PFSK-1 (cell line): ENCODE data around the gene JAGN1.

Experiments used
- FOXP2 ChIP-seq: optimal IDR thresholded peaks from 2 replicates; pipeline ENCODE3; 2011; ENCODE audit warnings: borderline replicate concordance, control low read depth, inconsistent platforms; ENCODE audit not compliant: insufficient read depth; ENCODE audit errors: extremely low read length, extremely low read depth
- POLR2AphosphoS5 ChIP-seq: IDR thresholded peaks from 2 replicates; pipeline ENCODE4 v1.6.1; 2012; ENCODE audit warnings: low read depth, mild to moderate bottlenecking, control low read depth, low read length, moderate library complexity
- SIN3A ChIP-seq: IDR thresholded peaks from 2 replicates; pipeline ENCODE4 v1.6.1; 2012; ENCODE audit warnings: mild to moderate bottlenecking, low read length, moderate library complexity, borderline replicate concordance; ENCODE audit not compliant: insufficient read depth
- TAF1 ChIP-seq: IDR thresholded peaks from 2 replicates; pipeline ENCODE4 v1.6.1; 2012; ENCODE audit warnings: low read length, control low read depth, borderline replicate concordance; ENCODE audit not compliant: insufficient read depth
- TF ChIP-seq, protein P1 (sequence below), 2 experiments: IDR thresholded peaks; 2 replicates each; pipeline versions ENCODE4 v1.6.1 to v1.8.0; 2011 to 2012; ENCODE audit warnings: low read depth in 2 of 2, low read length in 2 of 2, control low read depth in 1 of 2, inconsistent platforms in 1 of 2, mild to moderate bottlenecking in 1 of 2, moderate library complexity in 1 of 2; ENCODE audit not compliant: insufficient read depth in 1 of 2

Gene JAGN1

DNA sequence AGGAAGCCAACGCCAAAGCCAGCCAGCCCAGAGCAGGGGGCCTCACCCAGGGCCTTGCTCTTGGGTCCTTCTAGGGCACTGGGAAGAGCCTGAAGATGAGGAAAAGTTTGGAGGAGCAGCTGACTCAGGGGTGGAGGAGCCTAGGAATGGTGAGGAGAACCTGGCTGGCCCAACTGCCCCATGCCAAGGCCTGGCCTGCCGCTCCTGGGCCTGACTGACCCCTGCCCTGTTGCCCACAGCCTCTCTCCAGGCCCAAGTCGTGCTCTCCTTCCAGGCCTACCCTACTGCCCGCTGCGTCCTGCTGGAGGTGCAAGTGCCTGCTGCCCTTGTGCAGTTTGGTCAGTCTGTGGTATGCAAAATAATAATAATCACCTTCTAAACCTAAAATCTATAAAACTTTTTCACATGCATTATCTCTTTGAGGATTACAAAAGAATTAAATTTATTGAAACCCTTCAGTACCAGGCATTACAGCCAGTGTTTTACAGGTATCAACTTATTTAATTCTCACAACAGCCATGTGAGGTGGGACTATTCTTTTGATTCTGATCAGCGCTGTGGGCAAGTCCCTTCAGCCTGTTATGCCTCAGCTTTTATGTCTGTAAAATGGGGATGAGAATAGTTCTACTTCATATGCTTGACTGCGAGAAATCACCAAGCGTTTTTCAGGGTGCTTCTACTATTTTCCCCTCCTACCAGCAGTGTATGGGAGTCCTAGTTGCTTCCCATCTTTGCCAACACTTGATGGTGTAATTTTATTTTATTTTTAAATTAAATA lies 28.0 kb downstream of the JAGN1 start:
- TF ChIP-seq TAF1 (no peak), FOXP2 (no peak), SIN3A (no peak)
- TF ChIP-seq, protein P1, sequence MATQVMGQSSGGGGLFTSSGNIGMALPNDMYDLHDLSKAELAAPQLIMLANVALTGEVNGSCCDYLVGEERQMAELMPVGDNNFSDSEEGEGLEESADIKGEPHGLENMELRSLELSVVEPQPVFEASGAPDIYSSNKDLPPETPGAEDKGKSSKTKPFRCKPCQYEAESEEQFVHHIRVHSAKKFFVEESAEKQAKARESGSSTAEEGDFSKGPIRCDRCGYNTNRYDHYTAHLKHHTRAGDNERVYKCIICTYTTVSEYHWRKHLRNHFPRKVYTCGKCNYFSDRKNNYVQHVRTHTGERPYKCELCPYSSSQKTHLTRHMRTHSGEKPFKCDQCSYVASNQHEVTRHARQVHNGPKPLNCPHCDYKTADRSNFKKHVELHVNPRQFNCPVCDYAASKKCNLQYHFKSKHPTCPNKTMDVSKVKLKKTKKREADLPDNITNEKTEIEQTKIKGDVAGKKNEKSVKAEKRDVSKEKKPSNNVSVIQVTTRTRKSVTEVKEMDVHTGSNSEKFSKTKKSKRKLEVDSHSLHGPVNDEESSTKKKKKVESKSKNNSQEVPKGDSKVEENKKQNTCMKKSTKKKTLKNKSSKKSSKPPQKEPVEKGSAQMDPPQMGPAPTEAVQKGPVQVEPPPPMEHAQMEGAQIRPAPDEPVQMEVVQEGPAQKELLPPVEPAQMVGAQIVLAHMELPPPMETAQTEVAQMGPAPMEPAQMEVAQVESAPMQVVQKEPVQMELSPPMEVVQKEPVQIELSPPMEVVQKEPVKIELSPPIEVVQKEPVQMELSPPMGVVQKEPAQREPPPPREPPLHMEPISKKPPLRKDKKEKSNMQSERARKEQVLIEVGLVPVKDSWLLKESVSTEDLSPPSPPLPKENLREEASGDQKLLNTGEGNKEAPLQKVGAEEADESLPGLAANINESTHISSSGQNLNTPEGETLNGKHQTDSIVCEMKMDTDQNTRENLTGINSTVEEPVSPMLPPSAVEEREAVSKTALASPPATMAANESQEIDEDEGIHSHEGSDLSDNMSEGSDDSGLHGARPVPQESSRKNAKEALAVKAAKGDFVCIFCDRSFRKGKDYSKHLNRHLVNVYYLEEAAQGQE (IDR thresholded peaks at IDR 0.05; ENCODE audit: insufficient read depth in 1 of 2, low read depth in 2 of 2, low read length in 2 of 2) = no peak

DNA sequence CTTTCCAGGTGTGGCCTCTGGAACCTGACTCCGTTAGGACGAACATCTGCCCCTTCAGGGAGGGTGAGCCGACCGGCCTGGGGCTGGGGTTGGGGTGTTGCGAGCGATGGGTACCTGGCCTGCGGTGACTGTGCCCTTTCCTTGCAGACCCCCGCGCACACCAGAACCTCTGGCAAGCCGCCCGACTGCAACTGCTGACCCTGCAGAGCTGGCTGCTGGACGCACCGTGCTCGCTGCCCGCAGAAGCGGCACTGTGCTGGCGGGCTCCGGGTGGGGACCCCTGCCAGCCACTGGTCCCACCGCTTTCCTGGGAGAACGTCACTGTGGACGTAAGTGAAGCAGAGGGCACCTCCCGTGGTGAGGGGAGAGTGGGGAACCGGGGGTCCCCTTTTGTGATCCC lies 37.7 kb downstream of the JAGN1 start:
- TF ChIP-seq SIN3A = no peak
- TF ChIP-seq TAF1 = no peak
- TF ChIP-seq, protein P1 (IDR thresholded peaks at IDR 0.05; ENCODE audit: insufficient read depth in 1 of 2, low read depth in 2 of 2, low read length in 2 of 2) = no peak
- no peak for TF ChIP-seq FOXP2
- TF ChIP-seq POLR2AphosphoS5 = no peak

DNA sequence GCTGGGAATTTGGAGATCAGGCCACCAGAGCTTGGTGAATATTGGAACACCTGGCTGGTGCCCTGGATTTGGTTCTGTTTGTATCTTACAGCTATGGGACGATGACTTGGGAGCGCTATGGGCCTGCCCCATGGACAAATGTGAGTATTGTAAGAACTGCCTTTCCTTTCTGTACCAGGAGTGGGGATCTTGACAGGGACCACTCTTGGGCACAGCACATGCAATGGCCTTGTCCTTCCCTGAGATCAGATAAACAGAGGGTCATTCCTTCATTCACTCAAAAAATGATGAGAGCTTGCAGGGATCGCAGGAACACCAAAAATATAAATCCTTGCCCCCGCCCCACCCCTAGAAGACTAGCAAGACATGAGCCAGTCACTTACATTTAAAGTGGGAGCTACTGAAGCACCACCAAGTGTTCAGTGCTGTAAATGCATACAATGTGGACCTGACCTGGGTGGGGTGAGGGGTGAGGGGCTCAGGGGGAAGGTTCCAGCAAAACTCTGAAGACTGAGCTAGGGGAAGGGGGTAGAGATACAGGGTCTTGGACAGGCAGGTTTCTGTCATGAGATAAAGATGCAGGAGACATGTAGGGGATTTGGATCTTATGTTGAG lies 40.5 kb downstream of the JAGN1 start:
- no peak for TF ChIP-seq SIN3A
- TF ChIP-seq TAF1 = no peak
- no peak for TF ChIP-seq FOXP2
- TF ChIP-seq, protein P1 (IDR thresholded peaks at IDR 0.05; ENCODE audit: insufficient read depth in 1 of 2, low read depth in 2 of 2, low read length in 2 of 2) = no peak
- TF ChIP-seq POLR2AphosphoS5 = no peak

DNA sequence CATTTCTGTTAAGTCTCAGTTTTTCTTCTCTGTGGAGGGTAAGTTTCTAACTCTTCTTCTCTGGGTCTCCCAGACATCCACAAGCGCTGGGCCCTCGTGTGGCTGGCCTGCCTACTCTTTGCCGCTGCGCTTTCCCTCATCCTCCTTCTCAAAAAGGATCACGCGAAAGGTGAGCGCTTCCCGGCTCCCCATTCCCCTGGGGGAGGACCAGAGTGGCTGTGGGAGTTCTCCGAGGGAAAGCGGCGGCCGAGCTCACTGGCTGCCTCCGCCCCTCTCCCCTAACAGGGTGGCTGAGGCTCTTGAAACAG lies 42.1 kb downstream of the JAGN1 start:
- TF ChIP-seq, protein P1 (IDR thresholded peaks at IDR 0.05; ENCODE audit: insufficient read depth in 1 of 2, low read depth in 2 of 2, low read length in 2 of 2) = no peak
- TF ChIP-seq POLR2AphosphoS5 (no peak), TAF1 (no peak), FOXP2 (no peak), SIN3A (no peak)
